HG03520 (cell line): ENCODE results near the gene WDR74.
"Not testable (repeated sequence)": the region's sequence is repeated elsewhere in the genome, so short reads cannot be mapped to it uniquely, and the experiment has no call there.

Experiments used
- ATAC-seq: cut with Tn5 transposase; IDR thresholded peaks from one replicate; pipeline ENCODE4 v1.9.1; 2021; ENCODE audit warnings: mild to moderate bottlenecking, moderate library complexity; ENCODE audit not compliant: unreplicated experiment

Gene WDR74

GRCh38 chr11:62839050-62839945 is at the start of gene WDR74:
WDR74 (minus strand) TSS chr11:62839590; CDS start chr11:62839570, 20 bp downstream.
- peak; percentile 45 for ATAC-seq

- ATAC-seq: no peak
Observed at GRCh38 chr11:62889126-62889483, 49.7 kb upstream of the WDR74 start.

GRCh38 chr11:62888406-62888805 is 49.0 kb upstream of the WDR74 start:
- ATAC-seq: no peak

GRCh38 chr11:62885137-62885750 is 45.9 kb upstream of the WDR74 start:
- ATAC-seq: no peak

GRCh38 chr11:62883673-62884072 is 44.3 kb upstream of the WDR74 start:
- ATAC-seq: no peak

GRCh38 chr11:62882788-62883501 is 43.6 kb upstream of the WDR74 start:
- ATAC-seq: no peak

- ATAC-seq: no peak
Observed at GRCh38 chr11:62882431-62882749, 43.0 kb upstream of the WDR74 start.

- peak; percentile 40 for ATAC-seq
Observed at GRCh38 chr11:62881579-62882430, 42.4 kb upstream of the WDR74 start.

GRCh38 chr11:62880803-62881578 is 41.6 kb upstream of the WDR74 start, which contains the start of gene SLC3A2:
SLC3A2 (plus strand) TSS chr11:62880896; CDS start chr11:62881024, 128 bp downstream.
- ATAC-seq: peak; percentile 58

GRCh38 chr11:62880231-62880802 is 40.9 kb upstream of the WDR74 start:
- ATAC-seq: peak; percentile 20

- ATAC-seq: no peak
Observed at GRCh38 chr11:62879235-62879978, 40.0 kb upstream of the WDR74 start.

GRCh38 chr11:62876712-62877111 is 37.3 kb upstream of the WDR74 start:
- no peak for ATAC-seq

GRCh38 chr11:62875698-62876478 is 36.5 kb upstream of the WDR74 start:
- no peak for ATAC-seq

- no peak for ATAC-seq
Observed at GRCh38 chr11:62874851-62875250, 35.5 kb upstream of the WDR74 start.

GRCh38 chr11:62865635-62866034 is 26.2 kb upstream of the WDR74 start:
- ATAC-seq: no peak

- no peak for ATAC-seq
Observed at GRCh38 chr11:62863687-62864335, 24.4 kb upstream of the WDR74 start.

- not testable (repeated sequence) for ATAC-seq
Observed at GRCh38 chr11:62861564-62862192, 22.3 kb upstream of the WDR74 start.
